HepG2 (cell line): Measurements from ENCODE around the gene TFF2.

ENCODE experiments used
- CEBPB ChIP-seq: IDR thresholded peaks from 2 replicates; pipeline ENCODE4 v1.6.1; 2011; ENCODE audit warnings: low read depth, low read length, improper control_type of control experiment, borderline replicate concordance
- CTCF ChIP-seq: sonication (generic); formaldehyde crosslinking; IDR thresholded peaks from 2 replicates; pipeline ENCODE4 v1.5.0; 2020; ENCODE audit warnings: mild to moderate bottlenecking, missing genetic modification reagents, moderate library complexity
- KLF13 ChIP-seq: sonication (generic); formaldehyde crosslinking; IDR thresholded peaks from 2 replicates; pipeline ENCODE4 v1.4.0; 2020; ENCODE audit warnings: mild to moderate bottlenecking, missing genetic modification reagents
- PATZ1 ChIP-seq: sonication (generic); formaldehyde crosslinking; IDR thresholded peaks from 2 replicates; pipeline ENCODE4 v1.4.0; 2020; ENCODE audit warnings: missing genetic modification reagents
- PRDM10 ChIP-seq: sonication (generic); formaldehyde crosslinking; IDR thresholded peaks from 2 replicates; pipeline ENCODE4 v1.4.0; 2020; ENCODE audit warnings: low read depth, missing genetic modification reagents
- SATB2 ChIP-seq: sonication (generic); formaldehyde crosslinking; IDR thresholded peaks from 2 replicates; pipeline ENCODE4 v1.5.0; 2020; ENCODE audit warnings: missing genetic modification reagents
- SMC3 ChIP-seq: IDR thresholded peaks from 2 replicates; pipeline ENCODE4 v1.6.1; 2011; ENCODE audit warnings: low read length, improper control_type of control experiment
- ZBTB4 ChIP-seq: sonication (generic); formaldehyde crosslinking; IDR thresholded peaks from 2 replicates; pipeline ENCODE4 v1.4.0; 2020; ENCODE audit warnings: missing genetic modification reagents, mild to moderate bottlenecking, borderline replicate concordance
- ZNF121 ChIP-seq: sonication (generic); formaldehyde crosslinking; IDR thresholded peaks from 2 replicates; pipeline ENCODE4 v1.5.0; 2020; ENCODE audit warnings: mild to moderate bottlenecking, missing genetic modification reagents

GRCh38 chr21:42302076-42302650, 48.6 kb downstream of the TFF2 start:
- TF ChIP-seq SATB2 (CRISPR knock-in tag) (no peak), PATZ1 (no peak), CTCF (no peak), KLF13 (no peak), ZNF121 (CRISPR knock-in tag) (no peak), CEBPB (no peak), ZBTB4 (CRISPR knock-in tag) (no peak), PRDM10 (CRISPR knock-in tag) (no peak), SMC3 (no peak)
